CD14-positive monocyte (primary cell): ENCODE data around the gene CSK. TPM values are rescaled to one million over a fixed set of nuclear protein-coding genes. Genes with fewer than 3 reads are reported as not detected.

Source experiments
- DNase-seq, 3 donors: peaks; one replicate each; pipeline ENCODE4 v3.0.0-alpha.2; 2011 to 2022
- H2AFZ ChIP-seq: 2 replicates; pipeline ENCODE4 v1.6.0; 2012; ENCODE audit warnings: mild to moderate bottlenecking, low read depth, low read length, inconsistent platforms; ENCODE audit not compliant: insufficient read depth, poor library complexity, severe bottlenecking
- H3K27ac ChIP-seq, 2 donors: 1 replicate in 1 of 2; 2 replicates in 1 of 2; pipeline ENCODE4 v1.5.1; 2012 to 2013; ENCODE audit warnings: low read length in 2 of 2, control low read depth in 1 of 2, inconsistent platforms in 1 of 2, low read depth in 1 of 2, mild to moderate bottlenecking in 1 of 2
- H3K27me3 ChIP-seq, 2 donors: one replicate each; pipeline versions ENCODE4 v1.6.0 to v1.6.1; 2011 to 2013; ENCODE audit warnings: low read length in 2 of 2; ENCODE audit not compliant: control insufficient read depth in 2 of 2, insufficient read depth in 2 of 2
- H3K36me3 ChIP-seq, 2 donors: replicated peaks in 1 of 2; 1 replicate in 1 of 2; 2 replicates in 1 of 2; pipeline versions ENCODE4 v1.5.1 to v1.6.1; 2012 to 2013; ENCODE audit warnings: low read length in 2 of 2, control low read depth in 1 of 2, inconsistent platforms in 1 of 2, mild to moderate bottlenecking in 1 of 2; ENCODE audit not compliant: insufficient read depth in 2 of 2, control insufficient read depth in 1 of 2
- H3K4me1 ChIP-seq, 2 donors: 1 replicate in 1 of 2; 2 replicates in 1 of 2; pipeline versions ENCODE4 v1.5.1 to v1.6.1; 2012 to 2013; ENCODE audit warnings: low read length in 2 of 2, control low read depth in 1 of 2, inconsistent platforms in 1 of 2, mild to moderate bottlenecking in 1 of 2, moderate library complexity in 1 of 2; ENCODE audit not compliant: insufficient read depth in 2 of 2, control insufficient read depth in 1 of 2
- H3K4me2 ChIP-seq: replicated peaks from 2 replicates; pipeline ENCODE3; 2012; ENCODE audit warnings: low read length, moderate library complexity, mild to moderate bottlenecking; ENCODE audit not compliant: poor library complexity, severe bottlenecking; ENCODE audit errors: extremely low read depth
- H3K4me3 ChIP-seq, 3 experiments: fragments of 200-600 bp in 1 of 3; sonication (generic) in 1 of 3; replicated peaks in 1 of 3; 1 replicate in 2 of 3; 2 replicates in 1 of 3; pipeline ENCODE4 v1.5.1; 2011 to 2013; ENCODE audit warnings: low read length in 3 of 3, mild to moderate bottlenecking in 3 of 3, control low read depth in 2 of 3, low read depth in 2 of 3, inconsistent platforms in 1 of 3, moderate library complexity in 1 of 3
- H3K79me2 ChIP-seq: 2 replicates; pipeline ENCODE4 v1.6.0; 2012; ENCODE audit warnings: mild to moderate bottlenecking, control low read depth, inconsistent platforms, low read length, moderate library complexity; ENCODE audit not compliant: insufficient read depth
- H3K9ac ChIP-seq: 2 replicates; pipeline ENCODE4 v1.6.0; 2017; ENCODE audit warnings: low read length, mild to moderate bottlenecking; ENCODE audit not compliant: insufficient read depth, poor library complexity, severe bottlenecking
- H3K9me3 ChIP-seq, 2 donors: replicated peaks in 1 of 2; 1 replicate in 1 of 2; 2 replicates in 1 of 2; pipeline versions ENCODE4 v1.5.1 to v1.6.1; 2012 to 2013; ENCODE audit warnings: low read length in 2 of 2, control low read depth in 1 of 2; ENCODE audit not compliant: control insufficient read depth in 1 of 2, insufficient read depth in 1 of 2
- H4K20me1 ChIP-seq: 2 replicates; pipeline ENCODE4 v1.6.0; 2012; ENCODE audit warnings: mild to moderate bottlenecking, low read length, control low read depth, moderate library complexity; ENCODE audit not compliant: insufficient read depth
- H3K27ac Mint-ChIP-seq, 7 donors: one replicate each; pipeline ENCODE4 v1.8.0; 2020; ENCODE audit warnings: mild to moderate bottlenecking in 7 of 7, mixed read lengths in 7 of 7, moderate library complexity in 6 of 7, inconsistent platforms in 2 of 7
- H3K27me3 Mint-ChIP-seq, 3 donors: one replicate each; pipeline ENCODE4 v1.8.0; 2021 to 2022; ENCODE audit warnings: low read depth in 3 of 3, mild to moderate bottlenecking in 3 of 3, mixed read lengths in 3 of 3, moderate library complexity in 3 of 3, inconsistent platforms in 1 of 3
- H3K36me3 Mint-ChIP-seq, 2 donors: one replicate each; pipeline ENCODE4 v1.8.0; 2020; ENCODE audit warnings: mixed read lengths in 2 of 2, inconsistent platforms in 1 of 2, mild to moderate bottlenecking in 1 of 2
- H3K4me1 Mint-ChIP-seq: one replicate; pipeline ENCODE4 v1.8.0; 2020; ENCODE audit warnings: mild to moderate bottlenecking, mixed read lengths
- H3K4me3 Mint-ChIP-seq, 2 donors: one replicate each; pipeline ENCODE4 v1.8.0; 2020; ENCODE audit warnings: mild to moderate bottlenecking in 2 of 2, mixed read lengths in 2 of 2, moderate library complexity in 1 of 2
- H3K9me3 Mint-ChIP-seq, 7 donors: one replicate each; pipeline ENCODE4 v1.8.0; 2020 to 2022; ENCODE audit warnings: mixed read lengths in 7 of 7, mild to moderate bottlenecking in 6 of 7, moderate library complexity in 6 of 7, inconsistent platforms in 2 of 7
- WGBS: methylation state at CpG from one replicate; pipeline ENCODE4 v1.1.5; 2013; ENCODE audit warnings: missing lambda C conversion rate; ENCODE audit not compliant: insufficient coverage; 5-methylcytosine and 5-hydroxymethylcytosine counted together
- intact Hi-C, 2 donors: fragments of 100-400 bp; cut with micrococcal nuclease; formaldehyde crosslinking; loops; one replicate each; pipeline versions ENCODE4 v1.15.0 to v1.15.1; 2023
- polyA plus RNA-seq, 3 donors: library from polyadenylated mRNA; depleted of rRNA in 1 of 3; unstranded in 2 of 3; stranded (reverse) in 1 of 3; fragments of 300-500 nt in 2 of 3; fragments of >200 nt in 1 of 3; fragmentation: Illumina TruSeq in 2 of 3; gene quantifications; 1 replicate in 2 of 3; 2 replicates in 1 of 3; pipeline ENCODE4 v1.2.3, GENCODE V29; 2012 to 2021
- TF ChIP-seq, protein P1 (sequence below): fragments of 200-600 bp; IDR thresholded peaks from one replicate; pipeline ENCODE4 v1.8.0; 2022; ENCODE audit warnings: antibody characterized with exemption, mild to moderate bottlenecking

The CSK gene
- polyA plus RNA-seq, 3 donors, result 79.0 to 426 (median 106) TPM

DNA sequence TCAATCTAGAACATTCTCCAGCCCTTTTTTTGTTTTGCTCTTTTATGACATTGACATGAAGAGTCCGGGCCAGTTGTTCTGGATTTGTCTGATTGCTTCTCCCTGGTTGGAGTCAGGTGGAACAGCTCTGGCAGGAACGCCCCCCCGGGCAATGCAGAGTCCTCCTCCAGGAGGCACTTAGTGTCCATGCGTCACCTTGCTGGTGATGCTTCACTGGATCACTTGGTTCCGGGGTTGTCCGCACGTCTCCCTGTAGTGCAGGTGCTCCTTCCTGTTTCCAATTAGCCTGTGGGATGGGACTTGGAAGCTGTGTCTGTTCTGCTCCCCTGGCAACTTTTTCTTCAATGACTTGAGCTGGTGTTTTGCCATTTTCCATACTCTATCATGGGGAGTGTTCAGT, 9.8 kb downstream of the CSK start:
- peaks cover 88% of the 10 kb centered on the region for H3K4me1 Mint-ChIP-seq
- peaks cover 44 to 65% of the 10 kb centered on the region in 2 donors for H3K36me3 Mint-ChIP-seq
- whole genome bisulfite sequencing, result 69% methylated on average over 7 of the region's 7 CpGs
- peak overlapping the region; percentile 58 to 100 (median 89) for H3K27ac Mint-ChIP-seq
- DNase-seq, result no peak
- H4K20me1 ChIP-seq, result peaks cover 56% of the 10 kb centered on the region
- H3K9ac ChIP-seq, result no peak overlapping the region
- peaks cover 94% of the 10 kb centered on the region for H3K79me2 ChIP-seq
- no peaks in the 10 kb centered on the region for H3K9me3 Mint-ChIP-seq
- H3K4me1 ChIP-seq, result peaks cover 75 to 94% of the 10 kb centered on the region in 2 donors
- peak overlapping the region; percentile 93 for H3K4me2 ChIP-seq
- TF ChIP-seq, protein P1, sequence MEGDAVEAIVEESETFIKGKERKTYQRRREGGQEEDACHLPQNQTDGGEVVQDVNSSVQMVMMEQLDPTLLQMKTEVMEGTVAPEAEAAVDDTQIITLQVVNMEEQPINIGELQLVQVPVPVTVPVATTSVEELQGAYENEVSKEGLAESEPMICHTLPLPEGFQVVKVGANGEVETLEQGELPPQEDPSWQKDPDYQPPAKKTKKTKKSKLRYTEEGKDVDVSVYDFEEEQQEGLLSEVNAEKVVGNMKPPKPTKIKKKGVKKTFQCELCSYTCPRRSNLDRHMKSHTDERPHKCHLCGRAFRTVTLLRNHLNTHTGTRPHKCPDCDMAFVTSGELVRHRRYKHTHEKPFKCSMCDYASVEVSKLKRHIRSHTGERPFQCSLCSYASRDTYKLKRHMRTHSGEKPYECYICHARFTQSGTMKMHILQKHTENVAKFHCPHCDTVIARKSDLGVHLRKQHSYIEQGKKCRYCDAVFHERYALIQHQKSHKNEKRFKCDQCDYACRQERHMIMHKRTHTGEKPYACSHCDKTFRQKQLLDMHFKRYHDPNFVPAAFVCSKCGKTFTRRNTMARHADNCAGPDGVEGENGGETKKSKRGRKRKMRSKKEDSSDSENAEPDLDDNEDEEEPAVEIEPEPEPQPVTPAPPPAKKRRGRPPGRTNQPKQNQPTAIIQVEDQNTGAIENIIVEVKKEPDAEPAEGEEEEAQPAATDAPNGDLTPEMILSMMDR, result no peak
- H3K36me3 ChIP-seq, result peaks cover 14 to 43% of the 10 kb centered on the region in 2 donors
- H2AFZ ChIP-seq, result no peak overlapping the region
- H3K4me3 Mint-ChIP-seq, result peak overlapping the region in 1 of 2 donors; percentile 48
- H3K27me3 ChIP-seq, result no peaks in the 10 kb centered on the region
- H3K27me3 Mint-ChIP-seq, result peaks cover 0 to 2% (median 0%) of the 10 kb centered on the region in 3 donors
- H3K9me3 ChIP-seq, result no peaks in the 10 kb centered on the region
- peak overlapping the region in 1 of 2 donors; percentile 97 for H3K27ac ChIP-seq
- peak overlapping the region in 1 of 3 experiments; percentile 100 for H3K4me3 ChIP-seq
- intact Hi-C loops, result loop anchor here in 1 of 2 donors (2.0 kb wide), 1 partner anchor 23 kb away; no protein-coding TSS in a partner anchor

DNA sequence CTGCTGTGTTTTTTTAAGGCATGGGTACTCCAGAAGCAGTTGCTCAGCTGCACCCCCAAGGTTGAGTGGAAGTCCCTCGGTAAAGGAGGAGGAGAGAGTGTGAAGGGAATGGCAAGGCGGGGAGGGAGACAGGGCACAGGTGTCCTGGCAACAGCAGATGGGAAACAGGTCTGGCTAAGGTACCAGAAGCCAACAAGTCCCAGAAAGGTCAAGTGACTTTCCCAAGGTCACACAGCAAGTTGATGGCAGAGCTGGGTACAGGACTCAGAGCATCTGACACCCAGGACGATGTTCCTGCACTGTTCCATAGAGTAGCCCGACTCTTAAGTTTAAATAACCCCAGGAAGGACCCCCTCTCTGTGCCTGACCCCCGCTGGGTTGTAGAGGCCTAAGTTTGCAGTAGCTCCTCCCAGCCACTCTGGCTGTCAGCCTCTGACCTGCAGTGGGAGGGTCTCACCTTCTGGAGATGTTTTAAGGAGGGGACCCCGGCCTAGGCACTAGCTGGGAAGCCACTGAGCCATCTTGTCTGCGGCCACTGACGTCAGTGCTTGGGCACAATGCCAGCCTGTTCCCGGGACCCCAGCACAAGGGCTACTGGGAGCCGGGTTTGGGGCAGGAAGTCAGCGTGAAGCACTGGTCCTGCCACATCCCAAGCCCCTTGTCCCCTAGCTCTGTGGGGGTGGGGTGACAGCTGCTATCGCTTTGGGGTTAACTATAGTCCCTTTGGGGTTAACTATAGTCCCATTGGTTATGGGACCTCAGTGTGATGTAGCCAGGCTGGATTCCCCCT, 10.5 kb downstream of the CSK start:
- H3K4me3 Mint-ChIP-seq, result peak overlapping the region; percentile 27 to 48
- H3K4me1 Mint-ChIP-seq, result peaks cover 81% of the 10 kb centered on the region
- Histone ChIP-seq H2AFZ (no peak overlapping the region), H3K4me2 (peak overlapping the region; percentile 93), H3K4me1 (peaks cover 68 to 88% of the 10 kb centered on the region in 2 donors), H3K4me3 (peak overlapping the region in 1 of 3 experiments; percentile 100), H3K36me3 (peaks cover 14 to 46% of the 10 kb centered on the region in 2 donors), H3K9me3 (no peaks in the 10 kb centered on the region), H3K27ac (peak overlapping the region; percentile 33 to 97), H4K20me1 (peaks cover 63% of the 10 kb centered on the region), H3K27me3 (no peaks in the 10 kb centered on the region), H3K79me2 (peaks cover 95% of the 10 kb centered on the region), H3K9ac (no peak overlapping the region)
- DNase-seq, result no peak
- H3K9me3 Mint-ChIP-seq, result no peaks in the 10 kb centered on the region
- TF ChIP-seq, protein P1, result no peak
- 35% methylated on average over 5 of the region's 12 CpGs for WGBS
- intact Hi-C loops, result loop anchor here in 1 of 2 donors (2.0 kb wide), 1 partner anchor 24 kb away; no protein-coding TSS in a partner anchor
- H3K36me3 Mint-ChIP-seq, result peaks cover 44 to 68% of the 10 kb centered on the region in 2 donors
- peak overlapping the region; percentile 77 to 100 (median 90) for H3K27ac Mint-ChIP-seq
- H3K27me3 Mint-ChIP-seq, result peaks cover 0 to 2% (median 0%) of the 10 kb centered on the region in 3 donors
